Esophagus (tissue), 2 donors: Measurements from ENCODE around the gene KCNIP3. TPM values are rescaled to one million over a fixed set of nuclear protein-coding genes. Genes with fewer than 3 reads are reported as not detected.

ENCODE experiments used
- H3K27ac ChIP-seq, 2 donors: one replicate each; pipeline ENCODE4 v1.5.1; 2013; ENCODE audit warnings: low read depth in 2 of 2, mild to moderate bottlenecking in 2 of 2, inconsistent platforms in 1 of 2, low read length in 1 of 2, moderate library complexity in 1 of 2
- H3K27me3 ChIP-seq, 2 donors: one replicate each; pipeline ENCODE4 v1.6.1; 2013; ENCODE audit warnings: low read length in 2 of 2, control low read depth in 1 of 2, mild to moderate bottlenecking in 1 of 2; ENCODE audit not compliant: insufficient read depth in 2 of 2, control insufficient read depth in 1 of 2
- H3K36me3 ChIP-seq, 2 donors: one replicate each; pipeline ENCODE4 v1.6.1; 2013; ENCODE audit warnings: low read length in 1 of 2; ENCODE audit not compliant: control insufficient read depth in 2 of 2, insufficient read depth in 2 of 2
- H3K4me1 ChIP-seq, 2 donors: one replicate each; pipeline ENCODE4 v1.6.1; 2013; ENCODE audit warnings: low read length in 1 of 2; ENCODE audit not compliant: control insufficient read depth in 2 of 2, insufficient read depth in 2 of 2
- H3K4me3 ChIP-seq, 2 donors: one replicate each; pipeline ENCODE4 v1.5.1; 2013; ENCODE audit warnings: low read length in 2 of 2, mild to moderate bottlenecking in 2 of 2, low read depth in 1 of 2, moderate library complexity in 1 of 2
- H3K9me3 ChIP-seq, 2 donors: one replicate each; pipeline ENCODE4 v1.6.1; 2013; ENCODE audit warnings: mild to moderate bottlenecking in 2 of 2, low read depth in 1 of 2, low read length in 1 of 2, moderate library complexity in 1 of 2; ENCODE audit not compliant: control insufficient read depth in 2 of 2, insufficient read depth in 1 of 2
- WGBS, 2 donors: extraction: QIAGEN DNeasy Blood & Tissue Kit; methylation state at CpG; one replicate each; pipeline ENCODE4 v1.1.7; 2013; 5-methylcytosine and 5-hydroxymethylcytosine counted together
- polyA plus RNA-seq, 2 donors: library from polyadenylated mRNA; stranded (reverse); fragments of 200-250 nt; gene quantifications; one replicate each; pipeline ENCODE4 v1.2.3, GENCODE V29; 2013
- donor health status: healthy with polysubstance abuse.
- donor health status: Bipolar disorder and iron deficiency.

KCNIP3 gene
- polyA plus RNA-seq, 2 donors = 2.0 to 2.2 TPM

DNA sequence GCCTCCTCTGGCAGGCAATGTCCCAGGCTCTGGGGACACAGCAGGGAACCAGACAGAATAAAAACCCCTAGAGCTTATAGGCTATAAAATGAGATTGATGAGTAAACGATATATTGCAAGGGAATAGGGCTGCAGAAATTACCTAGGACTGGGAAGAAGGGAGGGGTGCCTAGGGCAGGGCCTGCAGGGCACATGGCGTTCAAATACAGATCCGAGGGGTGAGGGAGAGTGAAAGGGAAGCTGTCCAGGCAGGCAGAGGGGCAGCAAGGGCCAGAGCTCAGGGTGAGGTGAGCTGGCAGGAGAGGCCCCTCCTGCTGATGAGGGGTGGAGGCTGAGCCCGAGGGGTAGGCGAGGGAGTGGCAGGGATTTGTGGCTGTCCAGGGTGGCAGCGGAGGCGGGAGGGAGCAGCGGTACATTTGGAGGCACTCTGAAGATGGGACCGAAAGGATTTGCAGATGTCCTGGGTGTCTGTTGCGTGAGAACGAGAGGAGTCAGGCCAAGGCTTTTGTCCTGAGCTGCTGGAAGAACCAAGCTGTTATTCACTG lies 33.7 kb downstream of the KCNIP3 start:
- H3K9me3 ChIP-seq = no peaks in the 10 kb centered on the region
- WGBS, 2 donors = 60 to 79% methylated on average over 11 of the region's 11 CpGs
- H3K27me3 ChIP-seq = no peaks in the 10 kb centered on the region
- peaks cover 2 to 7% of the 10 kb centered on the region in 2 donors for H3K4me1 ChIP-seq
- no peak overlapping the region for H3K27ac ChIP-seq
- no peak overlapping the region for H3K4me3 ChIP-seq
- H3K36me3 ChIP-seq = no peaks in the 10 kb centered on the region

DNA sequence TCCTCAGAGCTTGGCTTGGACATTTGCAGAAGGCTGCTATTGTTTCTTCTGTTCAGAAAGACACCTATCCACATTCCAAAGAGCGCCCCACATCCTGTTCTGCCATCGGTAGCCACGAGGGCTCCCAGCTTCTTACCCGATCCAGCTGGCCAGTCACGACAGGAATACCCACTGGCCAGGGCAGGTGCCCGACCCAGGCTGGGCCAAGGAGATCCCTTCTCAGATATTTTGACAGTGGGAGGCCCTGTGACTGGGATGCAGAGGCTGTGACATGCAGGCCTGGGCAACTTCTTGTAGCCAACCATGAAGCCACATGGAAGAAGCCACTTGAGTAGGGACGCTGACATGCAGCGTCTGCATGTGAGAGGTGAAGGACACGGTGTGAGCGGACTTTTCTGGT lies 34.5 kb downstream of the KCNIP3 start:
- Histone ChIP-seq H3K27me3 (no peaks in the 10 kb centered on the region), H3K4me3 (no peak overlapping the region), H3K4me1 (peaks cover 2 to 7% of the 10 kb centered on the region in 2 donors), H3K27ac (no peak overlapping the region), H3K9me3 (no peaks in the 10 kb centered on the region), H3K36me3 (no peaks in the 10 kb centered on the region)
- 80 to 86% methylated on average over 10 of the region's 10 CpGs for WGBS, 2 donors

DNA sequence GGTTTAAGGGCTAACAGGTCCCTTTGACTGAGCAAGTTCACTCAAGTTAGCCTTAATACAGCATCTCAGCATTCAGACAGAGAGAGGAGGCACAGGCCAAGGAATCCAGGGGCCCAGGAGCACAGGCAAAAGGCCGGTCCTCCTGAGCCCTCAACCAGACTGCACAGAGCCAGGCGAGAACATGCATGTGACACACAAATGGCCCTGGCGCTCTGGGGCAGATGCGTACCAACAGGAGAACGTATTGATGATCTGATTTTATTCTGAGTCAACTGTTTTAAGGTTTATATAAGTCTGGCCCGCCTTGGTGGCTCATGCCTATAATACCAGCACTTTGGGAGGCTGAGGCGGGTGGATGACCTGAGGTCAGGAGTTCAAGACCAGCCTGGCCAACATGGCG lies 34.9 kb downstream of the KCNIP3 start:
- Histone ChIP-seq H3K4me3 (no peak overlapping the region), H3K27ac (no peak overlapping the region), H3K9me3 (no peaks in the 10 kb centered on the region), H3K4me1 (peaks cover 2 to 7% of the 10 kb centered on the region in 2 donors), H3K36me3 (no peaks in the 10 kb centered on the region), H3K27me3 (no peaks in the 10 kb centered on the region)
- 92 to 93% methylated on average over 8 of the region's 8 CpGs for WGBS, 2 donors

DNA sequence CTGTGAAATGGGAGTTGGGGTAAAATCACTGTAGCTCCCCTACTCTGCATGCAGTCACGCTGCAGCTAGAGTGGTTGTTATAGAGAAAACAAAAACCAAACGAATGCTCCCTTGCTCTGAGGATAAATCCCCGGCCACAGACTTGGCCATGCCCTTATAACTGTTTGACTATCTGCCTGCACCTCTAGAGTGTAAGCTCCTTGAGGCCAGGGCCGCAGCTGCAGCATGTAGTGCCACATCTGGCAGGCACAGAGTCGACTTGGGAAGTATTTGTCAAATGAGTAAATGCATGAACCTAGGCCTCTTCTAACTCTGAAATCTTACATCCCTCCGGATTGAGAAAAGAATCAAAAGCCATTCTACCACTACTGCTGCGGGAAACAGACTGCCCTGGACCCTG lies 35.9 kb downstream of the KCNIP3 start:
- H3K27me3 ChIP-seq = no peaks in the 10 kb centered on the region
- no peaks in the 10 kb centered on the region for H3K9me3 ChIP-seq
- no peak overlapping the region for H3K27ac ChIP-seq
- H3K4me3 ChIP-seq = no peak overlapping the region
- H3K4me1 ChIP-seq = peaks cover 2 to 7% of the 10 kb centered on the region in 2 donors
- WGBS, 2 donors = 83 to 85% methylated on average over 7 of the region's 7 CpGs
- H3K36me3 ChIP-seq = no peaks in the 10 kb centered on the region

DNA sequence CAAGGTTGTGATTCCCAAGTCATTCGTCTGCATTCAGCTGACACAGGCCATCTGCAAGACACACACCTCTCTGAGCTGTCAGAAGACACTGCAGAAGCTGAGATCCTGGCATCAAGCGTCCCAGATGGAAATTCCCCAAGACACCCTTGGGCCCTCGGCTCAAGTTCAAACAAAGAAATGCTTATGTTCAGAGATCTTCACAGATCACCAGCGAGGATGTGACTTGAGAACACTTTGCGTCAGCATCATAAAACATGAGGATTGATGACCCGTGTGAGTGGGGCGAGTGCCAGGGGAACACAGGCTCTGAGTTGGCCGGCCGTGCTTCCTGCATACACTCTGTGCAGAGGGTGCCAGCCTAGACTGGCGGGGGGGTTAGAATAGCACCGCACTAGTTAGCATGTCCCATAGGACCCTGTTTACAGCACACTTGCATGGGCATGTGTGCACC lies 36.8 kb downstream of the KCNIP3 start:
- Histone ChIP-seq H3K27me3 (no peaks in the 10 kb centered on the region), H3K9me3 (no peaks in the 10 kb centered on the region), H3K4me3 (no peak overlapping the region), H3K27ac (no peak overlapping the region), H3K36me3 (no peaks in the 10 kb centered on the region), H3K4me1 (peaks cover 0 to 7% of the 10 kb centered on the region in 2 donors)
- WGBS, 2 donors = 35 to 39% methylated on average over 11 of the region's 11 CpGs

DNA sequence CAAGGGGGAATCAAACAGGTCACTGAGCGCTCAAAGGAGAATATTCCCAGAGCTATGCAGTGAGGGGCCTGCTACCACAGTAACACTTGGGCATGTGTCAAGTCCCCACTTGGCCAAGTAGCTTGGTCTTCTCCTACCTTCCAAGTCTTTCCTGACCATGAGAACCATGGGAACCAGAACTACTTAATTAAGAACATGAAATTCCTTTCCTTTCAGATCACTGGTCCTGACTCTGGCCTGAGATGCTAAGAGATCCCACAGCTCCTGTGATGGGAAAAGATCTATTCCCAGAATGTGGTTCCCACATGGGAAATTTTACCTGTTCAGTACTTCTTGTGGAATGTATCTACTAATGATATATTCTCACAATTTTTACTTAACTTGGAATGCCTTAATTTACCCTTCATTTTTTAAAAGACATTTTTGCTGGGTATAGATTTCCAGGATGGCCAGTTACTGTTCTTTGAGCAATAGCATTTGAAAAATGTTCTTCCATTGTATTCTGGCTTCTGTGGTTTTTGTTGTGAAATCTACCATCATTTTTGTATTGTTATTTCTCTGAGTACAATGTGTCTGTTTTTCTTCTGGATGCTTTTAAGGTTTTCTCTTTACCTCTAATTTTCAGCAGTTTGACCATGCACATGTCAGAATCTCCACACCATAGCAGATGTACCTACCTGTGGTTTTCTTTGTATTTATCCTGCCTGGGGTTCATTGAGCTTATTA lies 37.9 kb downstream of the KCNIP3 start:
- H3K4me3 ChIP-seq = no peak overlapping the region
- H3K27ac ChIP-seq = no peak overlapping the region

DNA sequence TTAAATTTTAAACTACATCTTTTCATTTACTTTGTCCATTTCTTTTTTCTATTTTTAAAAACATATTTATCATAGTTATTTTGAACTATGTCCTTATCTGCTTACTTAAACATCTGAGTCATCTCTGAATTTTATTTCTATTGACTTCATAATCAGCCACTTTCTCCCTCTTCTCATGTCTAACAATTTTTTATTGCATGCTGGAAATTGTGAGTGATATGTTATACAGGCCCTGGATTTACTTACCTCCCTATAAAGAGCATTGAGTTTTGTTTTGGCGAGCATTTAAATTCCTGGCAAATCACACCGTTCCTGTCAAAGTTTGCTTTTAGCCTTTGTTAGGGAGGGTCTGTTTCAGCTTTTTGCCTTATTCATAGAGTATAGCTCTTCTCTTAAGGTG lies 39.3 kb downstream of the KCNIP3 start:
- peaks cover 0 to 3% of the 10 kb centered on the region in 2 donors for H3K4me1 ChIP-seq
- no peaks in the 10 kb centered on the region for H3K36me3 ChIP-seq
- WGBS, 2 donors = 55% methylated on average over 2 of the region's 2 CpGs
- peaks cover 0 to 7% of the 10 kb centered on the region in 2 donors for H3K27me3 ChIP-seq
- H3K27ac ChIP-seq = no peak overlapping the region
- H3K4me3 ChIP-seq = no peak overlapping the region
- no peaks in the 10 kb centered on the region for H3K9me3 ChIP-seq

More for the DNA sequence above, 37.9 kb downstream of the KCNIP3 start:
- Histone ChIP-seq H3K27me3 (no peaks in the 10 kb centered on the region), H3K36me3 (no peaks in the 10 kb centered on the region), H3K4me1 (peaks cover 0 to 7% of the 10 kb centered on the region in 2 donors), H3K9me3 (no peaks in the 10 kb centered on the region)
- WGBS, 2 donors = 95 to 96% methylated on average over 1 of the region's 1 CpG

DNA sequence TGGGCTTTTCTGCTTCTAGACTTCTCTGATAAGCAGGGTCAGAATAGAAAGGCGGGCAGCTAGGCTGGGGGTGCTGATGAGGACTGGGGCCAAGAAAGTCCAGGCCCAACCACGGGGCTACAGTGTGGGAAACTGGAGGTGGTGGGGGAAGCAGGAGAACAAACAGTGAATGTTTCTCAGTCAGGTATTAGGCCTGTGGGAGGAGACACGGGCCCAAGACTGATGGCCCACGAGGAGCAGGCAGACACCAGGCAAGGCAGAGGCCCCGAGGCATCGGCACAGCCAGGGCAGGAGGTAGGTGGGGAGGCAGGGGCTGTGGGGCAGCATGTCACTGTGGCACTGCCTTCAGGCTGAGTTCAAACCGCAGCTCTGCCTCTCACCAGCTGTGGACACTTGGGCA lies 40.7 kb downstream of the KCNIP3 start:
- Histone ChIP-seq H3K27ac (no peak overlapping the region), H3K9me3 (no peaks in the 10 kb centered on the region), H3K27me3 (peaks cover 0 to 7% of the 10 kb centered on the region in 2 donors), H3K4me1 (peaks cover 0 to 3% of the 10 kb centered on the region in 2 donors), H3K4me3 (no peak overlapping the region), H3K36me3 (no peaks in the 10 kb centered on the region)
- WGBS, 2 donors = 78 to 84% methylated on average over 7 of the region's 7 CpGs

DNA sequence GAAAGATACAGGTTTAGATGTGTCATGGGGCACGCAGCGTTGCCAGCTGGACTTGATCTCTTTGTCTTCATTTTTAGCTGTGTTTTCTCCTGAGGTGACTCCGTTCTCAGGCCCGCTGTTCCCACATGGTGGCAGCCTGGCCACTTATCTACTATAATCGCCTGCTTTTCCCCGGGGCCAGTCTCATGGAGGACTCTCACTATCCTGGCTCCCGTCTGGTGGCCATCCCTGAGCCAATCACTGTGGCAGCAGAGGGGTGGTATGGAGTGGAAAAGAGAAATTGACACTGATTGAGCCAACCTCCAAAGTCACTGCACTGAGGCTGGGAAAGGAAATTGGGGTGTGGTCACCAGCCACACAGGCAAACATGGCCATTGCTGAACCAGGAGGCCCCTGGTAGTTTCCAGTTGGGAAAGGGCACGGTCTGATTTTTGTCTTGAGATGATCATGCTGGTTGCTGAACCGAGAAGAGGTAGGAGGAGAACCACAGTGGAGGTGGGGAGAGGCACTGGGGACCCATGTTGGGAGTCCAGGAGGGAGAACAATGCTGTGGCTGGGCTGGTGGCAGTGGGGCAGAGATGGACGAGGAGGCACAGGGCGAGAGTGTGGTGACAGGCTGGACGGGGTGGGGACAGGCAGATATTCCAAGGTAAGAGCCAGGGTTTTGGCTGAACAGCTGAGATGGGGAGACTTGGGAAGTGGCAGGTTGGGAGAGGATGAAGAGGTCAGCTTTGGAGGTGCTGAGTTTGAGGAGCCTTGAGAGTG lies 45.6 kb downstream of the KCNIP3 start:
- 88 to 89% methylated on average over 12 of the region's 12 CpGs for WGBS, 2 donors
- peaks cover 0 to 7% of the 10 kb centered on the region in 2 donors for H3K27me3 ChIP-seq
- H3K4me1 ChIP-seq = peaks cover 0 to 5% of the 10 kb centered on the region in 2 donors

More for the DNA sequence above, 45.6 kb downstream of the KCNIP3 start:
- no peaks in the 10 kb centered on the region for H3K36me3 ChIP-seq
- peaks cover 0 to 2% of the 10 kb centered on the region in 2 donors for H3K9me3 ChIP-seq
- H3K4me3 ChIP-seq = no peak overlapping the region
- H3K27ac ChIP-seq = no peak overlapping the region
